ENCODE results near the gene CCL23.
A peak's percentile ranks its signal among the peaks of the same experiment; 100 is the strongest.

The CCL23 gene

DNA sequence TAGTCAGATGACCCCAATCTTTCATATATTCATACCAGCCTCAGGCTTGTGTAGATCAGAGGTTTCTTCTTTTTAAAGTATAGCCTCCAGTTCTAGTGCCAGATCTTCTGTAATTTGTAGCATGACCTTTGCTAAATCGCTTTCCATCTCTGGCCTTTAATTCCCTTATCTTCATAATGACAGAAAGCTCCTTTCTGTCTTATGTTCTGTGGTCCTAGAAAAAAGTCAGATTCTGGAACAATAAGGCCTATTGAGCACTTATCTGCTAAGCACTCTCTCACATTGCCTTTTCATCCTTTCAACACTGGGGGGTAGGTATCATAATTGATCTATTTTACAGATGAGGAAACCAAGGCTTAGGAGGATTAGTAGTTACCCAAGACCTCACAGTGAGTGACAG, 45.7 kb downstream of the CCL23 start:
- no peaks in the 10 kb centered on the region for H3K27me3 ChIP-seq (ENCODE audit: control insufficient read depth, insufficient read depth, low read length)
- no peak overlapping the region for H3K27ac ChIP-seq (ENCODE audit: low read length)
- no peaks in the 10 kb centered on the region for H3K36me3 ChIP-seq (ENCODE audit: control insufficient read depth, insufficient read depth, low read length)
- no CpG with 5 or more reads among the region's 1 CpG for WGBS (ENCODE audit: insufficient coverage, insufficient read length)
- no peaks in the 10 kb centered on the region for H3K9me3 ChIP-seq (ENCODE audit: control insufficient read depth, insufficient read depth, low read length)
- no peak overlapping the region for H3K4me3 ChIP-seq (ENCODE audit: low read length)
- no peaks in the 10 kb centered on the region for H3K4me1 ChIP-seq (ENCODE audit: control insufficient read depth, insufficient read depth, low read length)
- DNase-seq (ENCODE audit: low read depth, low spot score): no peak

GRCh38 chr17:35969558-35970380, 48.0 kb downstream of the CCL23 start:
- H3K27ac ChIP-seq (ENCODE audit: low read length): no peak overlapping the region
- no peak overlapping the region for H3K4me3 ChIP-seq (ENCODE audit: low read length)
- no peaks in the 10 kb centered on the region for H3K4me1 ChIP-seq (ENCODE audit: control insufficient read depth, insufficient read depth, low read length)
- no peaks in the 10 kb centered on the region for H3K36me3 ChIP-seq (ENCODE audit: control insufficient read depth, insufficient read depth, low read length)
- peak; percentile 72 for DNase-seq (ENCODE audit: low read depth, low spot score)
- H3K9me3 ChIP-seq (ENCODE audit: control insufficient read depth, insufficient read depth, low read length): no peaks in the 10 kb centered on the region
- WGBS (ENCODE audit: insufficient coverage, insufficient read length): no CpG with 5 or more reads among the region's 8 CpGs
- no peaks in the 10 kb centered on the region for H3K27me3 ChIP-seq (ENCODE audit: control insufficient read depth, insufficient read depth, low read length)

DNA sequence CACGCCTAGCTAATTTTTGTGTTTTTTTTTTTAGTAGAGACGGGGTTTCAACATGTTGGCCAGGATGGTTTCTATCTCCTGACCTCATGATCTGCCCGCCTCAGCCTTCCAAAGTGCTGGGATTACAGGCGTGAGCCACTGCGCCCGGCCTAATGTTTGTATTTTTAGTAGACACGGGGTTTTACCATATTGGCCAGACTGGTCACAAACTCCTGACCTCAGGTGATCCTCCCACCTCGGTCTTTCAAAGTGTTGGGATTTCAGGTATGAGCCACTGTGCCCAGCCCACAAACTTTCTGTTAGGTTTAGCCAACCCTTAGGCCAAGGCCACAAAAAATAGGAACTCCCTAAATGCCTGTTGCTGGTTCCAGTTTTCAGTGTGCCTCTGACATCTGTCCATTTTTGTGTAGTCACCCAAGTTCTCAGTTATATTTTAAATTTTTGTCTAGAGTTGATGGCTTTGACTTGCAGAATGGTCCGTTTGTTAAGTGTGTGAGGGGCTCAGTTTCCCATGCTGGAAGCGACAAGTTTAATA, 49.2 kb downstream of the CCL23 start:
- H3K27ac ChIP-seq (ENCODE audit: low read length): no peak overlapping the region
- H3K27me3 ChIP-seq (ENCODE audit: control insufficient read depth, insufficient read depth, low read length): no peaks in the 10 kb centered on the region
- no peak overlapping the region for H3K4me3 ChIP-seq (ENCODE audit: low read length)
- H3K36me3 ChIP-seq (ENCODE audit: control insufficient read depth, insufficient read depth, low read length): no peaks in the 10 kb centered on the region
- no peak for DNase-seq (ENCODE audit: low read depth, low spot score)
- H3K4me1 ChIP-seq (ENCODE audit: control insufficient read depth, insufficient read depth, low read length): no peaks in the 10 kb centered on the region
- no CpG with 5 or more reads among the region's 10 CpGs for WGBS (ENCODE audit: insufficient coverage, insufficient read length)
- no peaks in the 10 kb centered on the region for H3K9me3 ChIP-seq (ENCODE audit: control insufficient read depth, insufficient read depth, low read length)

DNA sequence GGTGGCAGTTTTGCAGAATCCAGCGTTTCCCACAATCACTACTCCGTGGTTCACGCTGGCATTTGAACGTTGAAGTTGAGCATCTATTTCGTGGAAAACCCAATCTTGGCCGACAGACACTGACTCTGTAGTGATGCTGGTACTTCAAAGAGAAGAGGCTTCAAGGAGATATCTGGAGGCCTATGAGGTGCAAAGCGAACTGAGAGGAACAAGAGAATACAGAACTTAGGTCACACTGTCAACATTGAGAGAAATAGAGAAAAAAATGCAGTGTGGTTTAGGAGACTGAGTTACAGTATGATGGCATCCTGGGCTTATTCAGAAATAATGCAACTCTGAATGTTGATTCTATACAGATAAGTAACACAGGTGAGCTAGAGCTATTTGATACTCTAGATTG, 52.5 kb downstream of the CCL23 start:
- no peak overlapping the region for H3K4me3 ChIP-seq (ENCODE audit: low read length)
- H3K27me3 ChIP-seq (ENCODE audit: control insufficient read depth, insufficient read depth, low read length): no peaks in the 10 kb centered on the region
- H3K36me3 ChIP-seq (ENCODE audit: control insufficient read depth, insufficient read depth, low read length): no peaks in the 10 kb centered on the region
- no peaks in the 10 kb centered on the region for H3K4me1 ChIP-seq (ENCODE audit: control insufficient read depth, insufficient read depth, low read length)
- H3K27ac ChIP-seq (ENCODE audit: low read length): no peak overlapping the region
- WGBS (ENCODE audit: insufficient coverage, insufficient read length): no CpG with 5 or more reads among the region's 7 CpGs
- DNase-seq (ENCODE audit: low read depth, low spot score): no peak
- H3K9me3 ChIP-seq (ENCODE audit: control insufficient read depth, insufficient read depth, low read length): no peaks in the 10 kb centered on the region

DNA sequence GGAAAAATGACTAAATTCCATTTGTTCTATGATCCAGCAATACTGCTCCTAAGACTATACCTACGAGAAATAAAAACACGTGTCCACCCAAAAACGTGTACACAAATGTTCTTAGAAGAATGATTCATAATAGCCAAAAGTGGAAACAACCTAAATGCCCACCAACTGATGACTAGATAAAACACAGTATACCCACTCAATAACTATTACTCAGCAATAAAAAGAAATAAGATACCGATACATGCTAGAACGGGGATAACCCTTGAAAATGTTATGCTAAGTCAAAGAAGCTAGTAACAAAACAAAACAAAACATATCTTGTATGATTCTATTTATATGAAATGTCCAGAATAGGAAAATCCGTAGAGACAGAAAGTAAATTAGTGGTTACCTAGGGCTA, 54.1 kb downstream of the CCL23 start:
- no peak overlapping the region for H3K4me3 ChIP-seq (ENCODE audit: low read length)
- no CpG with 5 or more reads among the region's 6 CpGs for whole genome bisulfite sequencing (ENCODE audit: insufficient coverage, insufficient read length)
- H3K36me3 ChIP-seq (ENCODE audit: control insufficient read depth, insufficient read depth, low read length): no peaks in the 10 kb centered on the region
- H3K27me3 ChIP-seq (ENCODE audit: control insufficient read depth, insufficient read depth, low read length): no peaks in the 10 kb centered on the region
- DNase-seq (ENCODE audit: low read depth, low spot score): no peak
- no peaks in the 10 kb centered on the region for H3K9me3 ChIP-seq (ENCODE audit: control insufficient read depth, insufficient read depth, low read length)
- no peaks in the 10 kb centered on the region for H3K4me1 ChIP-seq (ENCODE audit: control insufficient read depth, insufficient read depth, low read length)
- no peak overlapping the region for H3K27ac ChIP-seq (ENCODE audit: low read length)

All from iPS DF 6.9 (cell line).